ENCODE results near the gene ZNF200.

ZNF200 gene

GRCh38 chr16:3180445-3180878 lies 54.5 kb downstream of the ZNF200 start:
- H3K27me3 ChIP-seq (ENCODE audit: insufficient read depth, low read depth, severe bottlenecking) = peaks cover 65% of the 10 kb centered on the region
- H3K36me3 ChIP-seq = no peaks in the 10 kb centered on the region
- no peak for DNase-seq
- H3K9me3 ChIP-seq (ENCODE audit: severe bottlenecking) = no peaks in the 10 kb centered on the region
- TF ChIP-seq CTCF (IDR thresholded peaks at IDR 0.05; ENCODE audit: low read depth, low read length) = no peak
- H3K4me3 ChIP-seq (ENCODE audit: low read depth, low read length) = no peak overlapping the region
- no peak overlapping the region for H3K27ac ChIP-seq

DNA sequence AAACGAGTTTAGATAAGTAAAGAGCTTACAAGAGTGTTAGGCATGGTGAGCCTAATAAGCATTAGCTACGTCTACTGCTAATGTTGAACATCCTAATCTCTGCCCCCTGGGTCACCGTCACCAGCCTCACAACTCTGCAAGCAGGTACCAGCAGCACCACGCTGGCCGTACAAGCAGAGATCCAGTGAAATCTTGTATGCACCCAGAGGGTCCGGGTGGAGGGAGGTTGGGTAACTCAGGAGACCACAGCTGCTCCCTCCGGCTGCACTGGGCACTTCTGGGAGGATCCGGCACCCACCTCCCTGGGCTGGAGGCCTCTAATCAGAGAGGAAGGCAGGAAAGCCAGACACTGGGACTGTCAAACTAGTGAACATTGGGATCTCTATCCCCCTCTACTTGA lies 55.3 kb downstream of the ZNF200 start:
- no peak overlapping the region for H3K4me3 ChIP-seq (ENCODE audit: low read depth, low read length)
- no peaks in the 10 kb centered on the region for H3K9me3 ChIP-seq (ENCODE audit: severe bottlenecking)
- H3K27ac ChIP-seq = no peak overlapping the region
- no peak for DNase-seq
- H3K27me3 ChIP-seq (ENCODE audit: insufficient read depth, low read depth, severe bottlenecking) = peaks cover 69% of the 10 kb centered on the region
- no peak for TF ChIP-seq CTCF (IDR thresholded peaks at IDR 0.05; ENCODE audit: low read depth, low read length)
- H3K36me3 ChIP-seq = no peaks in the 10 kb centered on the region

- peak; percentile 46 for DNase-seq
- Histone ChIP-seq H3K9me3 (ENCODE audit: severe bottlenecking) (no peaks in the 10 kb centered on the region), H3K36me3 (no peaks in the 10 kb centered on the region), H3K27me3 (ENCODE audit: insufficient read depth, low read depth, severe bottlenecking) (peaks cover 29% of the 10 kb centered on the region), H3K4me3 (ENCODE audit: low read depth, low read length) (peak overlapping the region; percentile 41), H3K27ac (no peak overlapping the region)
- TF ChIP-seq CTCF (IDR thresholded peaks at IDR 0.05; ENCODE audit: low read depth, low read length) = no peak
These were observed 59.5 kb downstream of the ZNF200 start for GRCh38 chr16:3175157-3176093.

DNA sequence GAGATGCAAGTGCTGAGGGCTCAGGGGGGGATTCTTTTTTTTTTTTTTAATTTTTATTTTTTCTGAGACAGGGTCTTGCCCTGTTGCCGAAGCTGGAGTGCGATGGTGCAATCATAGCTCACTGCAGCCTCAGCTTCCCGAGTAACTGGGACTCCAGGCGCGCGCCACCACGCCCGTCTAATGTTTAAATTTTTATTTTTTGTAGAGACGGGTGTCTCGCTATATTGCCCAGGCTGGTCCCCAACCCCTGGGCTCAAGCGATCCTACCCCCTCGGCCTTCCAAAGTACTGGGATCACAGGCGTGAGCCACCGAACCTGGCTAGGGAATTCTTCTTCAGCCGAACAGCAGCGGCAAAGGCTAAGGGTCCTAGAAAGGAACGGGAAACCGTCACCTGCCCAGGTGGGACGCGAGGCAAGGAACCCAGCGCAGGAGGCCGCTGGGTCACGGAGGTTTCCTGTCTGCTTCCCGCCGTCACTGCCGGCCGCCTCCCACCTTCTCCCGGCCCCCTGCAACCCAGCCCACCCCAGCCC lies 60.3 kb downstream of the ZNF200 start:
- Histone ChIP-seq H3K4me3 (ENCODE audit: low read depth, low read length) (peak overlapping the region; percentile 41), H3K27me3 (ENCODE audit: insufficient read depth, low read depth, severe bottlenecking) (peaks cover 22% of the 10 kb centered on the region), H3K9me3 (ENCODE audit: severe bottlenecking) (no peaks in the 10 kb centered on the region), H3K36me3 (no peaks in the 10 kb centered on the region), H3K27ac (no peak overlapping the region)
- TF ChIP-seq CTCF (IDR thresholded peaks at IDR 0.05; ENCODE audit: low read depth, low read length) = no peak
- DNase-seq = no peak

DNA sequence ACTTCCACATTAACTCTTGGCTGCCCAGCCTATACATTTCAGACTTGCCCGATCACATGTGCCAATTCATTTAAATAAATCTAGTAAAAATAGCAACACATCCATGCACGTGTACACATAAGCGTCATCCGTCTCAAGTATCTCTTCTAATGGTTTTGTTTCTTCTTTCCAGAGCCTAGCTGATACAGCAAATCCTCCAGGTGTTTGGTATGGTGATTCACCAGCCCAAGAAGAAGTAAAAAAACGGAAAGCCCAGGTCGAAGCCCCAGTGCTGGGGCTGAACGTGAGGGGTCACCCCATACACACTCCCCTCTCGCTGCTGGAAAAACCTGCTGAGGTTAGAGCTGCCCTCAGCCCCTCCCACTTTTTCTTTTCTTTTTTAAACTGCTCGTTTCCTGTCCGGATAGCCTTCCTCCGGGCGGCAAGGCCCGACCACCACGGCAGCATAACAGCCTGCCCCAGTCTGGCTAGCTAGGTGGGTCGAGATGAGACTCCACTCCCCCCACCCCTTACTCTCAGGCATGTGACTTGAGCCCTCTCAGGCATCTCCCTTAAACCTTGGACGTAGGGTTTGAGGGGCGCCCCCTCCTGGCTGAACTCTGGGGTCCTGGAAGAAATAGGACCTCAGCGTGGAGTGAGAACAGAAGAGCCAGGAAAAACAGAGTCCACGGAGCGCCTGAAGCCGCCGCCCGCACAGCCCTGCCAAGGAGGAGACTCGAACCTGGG lies 60.9 kb downstream of the ZNF200 start:
- peak overlapping the region; percentile 41 for H3K4me3 ChIP-seq (ENCODE audit: low read depth, low read length)
- peaks cover 16% of the 10 kb centered on the region for H3K27me3 ChIP-seq (ENCODE audit: insufficient read depth, low read depth, severe bottlenecking)
- H3K27ac ChIP-seq = no peak overlapping the region
- H3K36me3 ChIP-seq = no peaks in the 10 kb centered on the region
- DNase-seq = peak; percentile 87
- H3K9me3 ChIP-seq (ENCODE audit: severe bottlenecking) = no peaks in the 10 kb centered on the region
- peak; percentile 61; the same call in 1 of the 2 replicates for TF ChIP-seq CTCF (IDR thresholded peaks at IDR 0.05; ENCODE audit: low read depth, low read length)
